Measurements from ENCODE around the gene RANBP10. TPM values are rescaled to one million over a fixed set of nuclear protein-coding genes. Genes with fewer than 3 reads are reported as not detected.

Gene RANBP10
- total and polyA plus RNA-seq, 9 of the 15 experiments (the other 6 are each of a cell fraction or from before 2014, with no cell fraction given), result 0.61 to 19.3 (median 5.9) TPM

- TF ChIP-seq TRIM24 (IDR thresholded peaks at IDR 0.05) (no peak), CUX1 (CRISPR knock-in tag; IDR thresholded peaks at IDR 0.05) (0 out of 2 replicates have a peak, but pooled peaks have one; percentile 50), ID3 (CRISPR knock-in tag; IDR thresholded peaks at IDR 0.05) (no peak), ID3 (tag; IDR thresholded peaks at IDR 0.05) (peak; percentile 27; the same call in 1 of the 2 replicates), ZNF766 (CRISPR knock-in tag; conservative IDR thresholded peaks at IDR 0.05) (peak; percentile 37; the same call in 1 of the 2 replicates), RBM39 (optimal IDR thresholded peaks at IDR 0.05; ENCODE audit: low read depth, low read length) (no peak), MGA (IDR thresholded peaks at IDR 0.05) (0 out of 2 replicates have a peak, but pooled peaks have one; percentile 18), SMAD4 (CRISPR knock-in tag; conservative IDR thresholded peaks at IDR 0.05) (0 out of 2 replicates have a peak, but pooled peaks have one; percentile 22)
Measured at GRCh38 chr16:67773569-67774456, 32.5 kb downstream of the RANBP10 start (continued).
